ENCODE results near the gene CLSTN2. TPM values are rescaled to one million over a fixed set of nuclear protein-coding genes. Genes with fewer than 3 reads are reported as not detected.

Gene CLSTN2
- total RNA-seq, 1 donor from 2014 or later = 12.9 TPM

- H3K4me3 Mint-ChIP-seq = peak overlapping the region; percentile 75
- DNase-seq (ENCODE audit: extremely low spot score, unreplicated experiment) = no peak
- no peaks in the 10 kb centered on the region for H3K36me3 Mint-ChIP-seq
- peaks cover 53% of the 10 kb centered on the region for H3K27me3 Mint-ChIP-seq
- H3K27ac Mint-ChIP-seq = no peak overlapping the region
- peak; percentile 92 for TF ChIP-seq CTCF (conservative IDR thresholded peaks at IDR 0.05)
- H3K9me3 Mint-ChIP-seq = no peaks in the 10 kb centered on the region
- H3K4me1 Mint-ChIP-seq (ENCODE audit: unreplicated experiment) = peaks cover 12% of the 10 kb centered on the region
These were observed 2.8 kb downstream of the CLSTN2 start for GRCh38 chr3:139937674-139938279.

- no peaks in the 10 kb centered on the region for H3K36me3 Mint-ChIP-seq
- no peaks in the 10 kb centered on the region for H3K9me3 Mint-ChIP-seq
- H3K4me1 Mint-ChIP-seq (ENCODE audit: unreplicated experiment) = peaks cover 12% of the 10 kb centered on the region
- H3K27me3 Mint-ChIP-seq = peaks cover 38% of the 10 kb centered on the region
- H3K4me3 Mint-ChIP-seq = no peak overlapping the region
- DNase-seq (ENCODE audit: extremely low spot score, unreplicated experiment) = no peak
- TF ChIP-seq CTCF (conservative IDR thresholded peaks at IDR 0.05) = no peak
- no peak overlapping the region for H3K27ac Mint-ChIP-seq
These were observed 4.8 kb downstream of the CLSTN2 start for GRCh38 chr3:139939681-139940190.

GRCh38 chr3:139940622-139941021 lies 5.6 kb downstream of the CLSTN2 start:
- Mint-ChIP-seq H3K9me3 (no peaks in the 10 kb centered on the region), H3K27ac (no peak overlapping the region), H3K27me3 (peaks cover 36% of the 10 kb centered on the region), H3K36me3 (no peaks in the 10 kb centered on the region), H3K4me3 (no peak overlapping the region), H3K4me1 (ENCODE audit: unreplicated experiment) (peaks cover 12% of the 10 kb centered on the region)
- no peak for TF ChIP-seq CTCF (conservative IDR thresholded peaks at IDR 0.05)
- no peak for DNase-seq (ENCODE audit: extremely low spot score, unreplicated experiment)

GRCh38 chr3:139941580-139941979 lies 6.6 kb downstream of the CLSTN2 start:
- H3K27me3 Mint-ChIP-seq = peaks cover 27% of the 10 kb centered on the region
- no peak overlapping the region for H3K27ac Mint-ChIP-seq
- H3K4me1 Mint-ChIP-seq (ENCODE audit: unreplicated experiment) = peaks cover 6% of the 10 kb centered on the region
- no peak for TF ChIP-seq CTCF (conservative IDR thresholded peaks at IDR 0.05)
- H3K9me3 Mint-ChIP-seq = no peaks in the 10 kb centered on the region
- H3K4me3 Mint-ChIP-seq = no peak overlapping the region
- no peak for DNase-seq (ENCODE audit: extremely low spot score, unreplicated experiment)
- no peaks in the 10 kb centered on the region for H3K36me3 Mint-ChIP-seq

GRCh38 chr3:139944256-139944910 lies 9.4 kb downstream of the CLSTN2 start:
- H3K9me3 Mint-ChIP-seq = no peaks in the 10 kb centered on the region
- no peak for TF ChIP-seq CTCF (conservative IDR thresholded peaks at IDR 0.05)
- H3K36me3 Mint-ChIP-seq = no peaks in the 10 kb centered on the region
- H3K27ac Mint-ChIP-seq = no peak overlapping the region
- no peak overlapping the region for H3K4me3 Mint-ChIP-seq
- H3K4me1 Mint-ChIP-seq (ENCODE audit: unreplicated experiment) = no peaks in the 10 kb centered on the region
- peaks cover 16% of the 10 kb centered on the region for H3K27me3 Mint-ChIP-seq
- no peak for DNase-seq (ENCODE audit: extremely low spot score, unreplicated experiment)
